Stimulated activated memory B cell treated with anti-CD40 and anti-IgM and Interleukin-4, amounts not matched to agents 10 μg/mL and 1 μg/mL and 100 μg/mL, for 72 hours (primary cell): ENCODE measurements around the gene CTNNA3.

Experiments used
- ATAC-seq: fragments of 150-1000 bp; cut with Tn5 transposase; 2 replicates; pipeline ENCODE4 v1.10.0; 2021
- H3K27ac Mint-ChIP-seq: one replicate; pipeline ENCODE4 v1.8.0; 2022; ENCODE audit warnings: mild to moderate bottlenecking, mixed read lengths
- H3K27me3 Mint-ChIP-seq: one replicate; pipeline ENCODE4 v1.8.0; 2022; ENCODE audit warnings: mixed read lengths
- H3K36me3 Mint-ChIP-seq: one replicate; pipeline ENCODE4 v1.8.0; 2022; ENCODE audit warnings: mixed read lengths
- H3K4me1 Mint-ChIP-seq: one replicate; pipeline ENCODE4 v1.8.0; 2022; ENCODE audit warnings: mixed read lengths
- H3K4me3 Mint-ChIP-seq: one replicate; pipeline ENCODE4 v1.8.0; 2022; ENCODE audit warnings: mild to moderate bottlenecking, moderate library complexity, mixed read lengths
- H3K9me3 Mint-ChIP-seq: one replicate; pipeline ENCODE4 v1.8.0; 2022; ENCODE audit warnings: mixed read lengths

Gene CTNNA3

DNA sequence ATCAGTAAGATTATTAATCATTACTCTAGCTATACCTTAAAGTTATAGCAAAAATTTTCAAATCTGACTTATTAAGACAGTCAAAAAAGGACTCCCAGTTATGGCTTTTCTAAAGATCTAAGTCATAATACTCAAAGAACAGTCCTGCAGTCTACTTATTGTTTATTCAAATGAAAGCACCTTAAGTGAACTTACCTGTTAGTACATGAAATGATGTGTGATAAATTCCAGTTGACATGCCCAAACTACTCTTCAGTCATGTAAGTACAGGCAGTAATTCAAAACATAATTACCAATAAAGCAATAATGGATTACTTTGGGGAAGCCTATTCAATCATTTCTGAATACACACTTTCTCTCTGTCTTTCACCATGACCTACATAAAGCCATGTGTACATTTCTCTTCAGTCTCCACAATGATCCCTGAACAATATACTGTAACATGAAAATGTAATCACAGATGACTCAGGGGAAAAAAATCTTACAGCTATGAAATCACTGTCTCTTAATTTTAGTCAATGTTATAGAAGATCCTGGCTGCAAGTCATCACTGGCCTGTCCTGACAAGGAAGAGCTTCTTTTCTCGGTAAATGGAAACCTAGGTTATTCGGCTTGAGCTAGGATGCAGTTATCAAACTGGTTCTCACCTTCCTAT, 1190.9 kb downstream of the CTNNA3 start:
- H3K4me1 Mint-ChIP-seq, result no peaks in the 10 kb centered on the region
- no peaks in the 10 kb centered on the region for H3K9me3 Mint-ChIP-seq
- H3K36me3 Mint-ChIP-seq, result no peaks in the 10 kb centered on the region
- H3K27ac Mint-ChIP-seq, result no peak overlapping the region
- H3K4me3 Mint-ChIP-seq, result no peak overlapping the region
- no peaks in the 10 kb centered on the region for H3K27me3 Mint-ChIP-seq
- no peak for ATAC-seq

- H3K36me3 Mint-ChIP-seq, result no peaks in the 10 kb centered on the region
- H3K27me3 Mint-ChIP-seq, result no peaks in the 10 kb centered on the region
Measured at GRCh38 chr10:66501356-66501755, 1194.6 kb downstream of the CTNNA3 start.

GRCh38 chr10:66483966-66484365, 1212.0 kb downstream of the CTNNA3 start:
- no peak overlapping the region for H3K27ac Mint-ChIP-seq
- no peaks in the 10 kb centered on the region for H3K36me3 Mint-ChIP-seq

More at GRCh38 chr10:66501356-66501755, 1194.6 kb downstream of the CTNNA3 start:
- Mint-ChIP-seq H3K4me3 (no peak overlapping the region), H3K27ac (no peak overlapping the region), H3K9me3 (no peaks in the 10 kb centered on the region), H3K4me1 (no peaks in the 10 kb centered on the region)
- no peak for ATAC-seq

DNA sequence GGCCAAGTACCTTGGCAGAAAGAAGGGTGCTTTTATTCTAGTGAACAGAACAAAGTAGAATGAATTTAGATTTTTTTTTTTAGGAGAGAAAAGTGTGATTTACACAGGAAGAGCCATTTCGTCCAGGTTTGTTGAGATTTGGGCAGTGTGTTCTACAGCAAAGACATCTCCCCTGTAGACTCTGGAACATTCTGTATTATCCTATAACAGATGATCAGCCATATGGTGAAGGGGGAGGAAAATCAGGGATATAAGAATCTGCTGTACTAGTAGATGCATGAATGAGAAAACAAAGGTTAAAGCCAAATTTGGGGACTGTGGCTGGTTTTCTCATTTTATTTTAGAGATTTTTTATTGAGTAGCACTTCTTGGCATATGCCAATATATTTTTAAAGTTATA, 1223.8 kb downstream of the CTNNA3 start:
- Mint-ChIP-seq H3K4me3 (no peak overlapping the region), H3K27ac (no peak overlapping the region), H3K9me3 (peaks cover 5% of the 10 kb centered on the region), H3K4me1 (no peaks in the 10 kb centered on the region), H3K36me3 (no peaks in the 10 kb centered on the region), H3K27me3 (no peaks in the 10 kb centered on the region)
- no peak for ATAC-seq

More at GRCh38 chr10:66483966-66484365, 1212.0 kb downstream of the CTNNA3 start:
- H3K4me3 Mint-ChIP-seq, result no peak overlapping the region
- ATAC-seq, result no peak
- no peaks in the 10 kb centered on the region for H3K4me1 Mint-ChIP-seq
- no peaks in the 10 kb centered on the region for H3K27me3 Mint-ChIP-seq
- peaks cover 4% of the 10 kb centered on the region for H3K9me3 Mint-ChIP-seq

DNA sequence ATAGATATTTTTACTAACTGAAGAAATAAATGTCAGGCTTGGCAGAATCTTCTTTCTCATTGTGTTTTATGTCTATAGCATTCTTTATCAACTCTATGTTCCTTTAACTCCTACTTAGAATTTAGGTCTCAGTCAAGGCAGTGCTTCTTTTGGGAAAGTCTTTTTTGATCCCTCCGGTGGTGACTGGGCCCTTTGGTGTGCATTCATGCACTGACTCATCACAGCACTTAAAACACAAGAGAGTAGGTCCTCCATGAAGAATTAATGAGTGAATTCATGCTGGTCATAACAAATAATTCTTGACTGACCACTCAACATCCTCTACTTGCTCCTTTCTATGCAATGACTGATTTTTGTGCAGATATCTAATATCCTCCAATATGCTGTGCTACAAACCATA, 1229.0 kb downstream of the CTNNA3 start:
- Mint-ChIP-seq H3K9me3 (peaks cover 5% of the 10 kb centered on the region), H3K27ac (no peak overlapping the region), H3K36me3 (no peaks in the 10 kb centered on the region), H3K4me3 (no peak overlapping the region), H3K4me1 (no peaks in the 10 kb centered on the region), H3K27me3 (no peaks in the 10 kb centered on the region)
- ATAC-seq, result no peak

DNA sequence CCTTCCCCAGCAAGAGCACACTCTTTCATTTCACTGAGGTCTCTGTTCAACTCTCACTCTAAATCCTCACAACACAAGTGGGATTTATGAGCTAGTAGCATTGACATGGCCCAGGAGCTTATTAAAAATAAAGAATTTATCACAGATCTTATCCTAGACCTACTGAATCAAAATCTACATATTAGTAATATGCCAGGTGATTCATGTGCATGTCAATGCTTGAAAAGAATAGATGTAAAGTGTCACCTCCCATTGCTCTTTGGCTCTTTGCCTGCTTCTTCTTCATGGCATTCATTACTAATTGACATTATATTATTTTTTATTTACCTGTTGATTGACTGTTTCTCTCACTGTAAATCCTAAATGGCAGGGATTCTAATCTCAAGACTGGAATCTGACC, 1229.4 kb downstream of the CTNNA3 start:
- no peaks in the 10 kb centered on the region for H3K36me3 Mint-ChIP-seq
- H3K4me1 Mint-ChIP-seq, result no peaks in the 10 kb centered on the region
- peaks cover 5% of the 10 kb centered on the region for H3K9me3 Mint-ChIP-seq
- H3K4me3 Mint-ChIP-seq, result no peak overlapping the region
- no peak overlapping the region for H3K27ac Mint-ChIP-seq
- no peaks in the 10 kb centered on the region for H3K27me3 Mint-ChIP-seq
- ATAC-seq, result no peak

DNA sequence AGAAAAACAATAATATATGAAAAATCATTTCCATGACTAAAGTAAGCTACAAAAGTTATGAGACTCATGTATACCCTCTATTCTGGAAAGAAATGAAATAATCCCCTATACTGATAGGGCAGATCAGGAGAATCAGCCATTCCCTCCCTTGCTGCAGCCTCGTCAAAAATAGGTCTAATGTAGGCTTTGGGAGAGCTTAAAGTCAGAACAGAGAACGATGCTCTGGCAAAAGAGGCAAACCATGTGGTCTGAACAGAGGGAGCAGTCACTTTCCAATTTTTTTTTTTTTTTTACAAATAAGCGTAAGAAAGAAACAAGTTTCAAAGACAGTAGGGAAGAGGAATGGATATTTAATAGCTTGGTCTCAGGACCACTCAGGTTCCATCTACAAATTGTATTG, 1232.4 kb downstream of the CTNNA3 start:
- Mint-ChIP-seq H3K27me3 (no peaks in the 10 kb centered on the region), H3K4me1 (no peaks in the 10 kb centered on the region), H3K36me3 (no peaks in the 10 kb centered on the region), H3K9me3 (peaks cover 10% of the 10 kb centered on the region), H3K27ac (no peak overlapping the region), H3K4me3 (no peak overlapping the region)
- ATAC-seq, result no peak

DNA sequence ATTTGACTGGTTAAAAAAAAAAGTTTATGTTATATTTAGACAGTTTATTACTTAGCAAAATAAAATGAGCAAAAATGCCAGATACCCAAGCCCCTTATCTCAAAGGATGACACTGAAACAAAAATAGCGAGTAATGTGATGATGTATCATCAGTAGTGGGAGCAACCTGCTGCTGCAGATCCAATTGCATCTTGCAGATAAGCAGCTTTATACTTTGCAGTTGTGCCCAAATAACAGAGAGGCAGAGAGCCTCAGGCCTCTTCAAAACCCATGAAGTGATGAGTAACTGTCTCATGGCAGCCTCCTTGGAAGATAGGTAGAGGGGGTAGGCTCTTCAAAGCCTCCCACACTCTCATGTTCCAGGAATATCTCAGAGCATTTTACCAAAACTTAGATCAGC, 1238.4 kb downstream of the CTNNA3 start:
- ATAC-seq, result no peak
- Mint-ChIP-seq H3K9me3 (peaks cover 5% of the 10 kb centered on the region), H3K36me3 (no peaks in the 10 kb centered on the region), H3K27me3 (no peaks in the 10 kb centered on the region), H3K4me3 (no peak overlapping the region), H3K4me1 (no peaks in the 10 kb centered on the region), H3K27ac (no peak overlapping the region)

DNA sequence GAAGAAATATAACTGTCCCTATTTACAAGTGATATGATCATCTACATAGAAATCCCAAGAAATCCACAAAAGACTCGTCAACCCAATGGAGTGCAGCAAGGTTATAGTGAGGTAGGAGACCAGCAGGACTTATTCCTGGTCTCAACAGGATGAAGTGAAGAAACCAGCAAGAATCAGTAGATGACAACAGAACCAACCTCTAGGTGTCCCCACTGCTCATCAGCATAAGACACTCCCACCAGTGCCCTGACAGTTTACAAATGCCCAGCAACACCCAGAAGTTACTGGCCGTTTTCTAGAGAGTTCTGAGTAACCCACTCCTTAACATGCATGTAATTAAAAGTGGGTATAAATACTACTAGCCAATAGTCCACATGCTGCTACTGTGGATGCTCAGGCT, 1240.7 kb downstream of the CTNNA3 start:
- no peaks in the 10 kb centered on the region for H3K4me1 Mint-ChIP-seq
- H3K36me3 Mint-ChIP-seq, result no peaks in the 10 kb centered on the region
- peaks cover 3% of the 10 kb centered on the region for H3K9me3 Mint-ChIP-seq
- H3K27ac Mint-ChIP-seq, result no peak overlapping the region
- no peaks in the 10 kb centered on the region for H3K27me3 Mint-ChIP-seq
- ATAC-seq, result no peak
- no peak overlapping the region for H3K4me3 Mint-ChIP-seq

DNA sequence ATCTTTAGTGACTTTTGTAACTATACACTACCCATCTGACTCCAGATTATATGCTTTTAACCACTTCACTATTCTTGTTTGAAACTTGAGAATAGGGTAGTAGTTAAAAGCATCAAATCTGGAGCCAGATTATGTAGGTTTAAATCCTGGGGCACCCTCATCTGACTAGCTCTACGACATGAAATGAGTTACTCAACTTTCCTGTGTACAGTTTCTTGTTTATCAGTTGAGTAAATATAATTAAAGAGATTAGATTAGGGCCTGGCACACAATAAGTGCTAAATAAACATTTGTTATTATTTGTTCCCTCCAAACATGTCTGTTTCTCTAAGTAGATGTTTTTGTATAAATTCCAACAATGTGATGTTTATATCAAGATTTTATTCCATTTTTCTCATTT, 1255.4 kb downstream of the CTNNA3 start:
- no peak overlapping the region for H3K4me3 Mint-ChIP-seq
- H3K27me3 Mint-ChIP-seq, result no peaks in the 10 kb centered on the region
- H3K4me1 Mint-ChIP-seq, result no peaks in the 10 kb centered on the region
- ATAC-seq, result no peak
- no peak overlapping the region for H3K27ac Mint-ChIP-seq
- no peaks in the 10 kb centered on the region for H3K36me3 Mint-ChIP-seq
- H3K9me3 Mint-ChIP-seq, result peaks cover 14% of the 10 kb centered on the region

GRCh38 chr10:66414943-66415342, 1281.1 kb downstream of the CTNNA3 start:
- no peaks in the 10 kb centered on the region for H3K36me3 Mint-ChIP-seq
- H3K9me3 Mint-ChIP-seq, result peaks cover 22% of the 10 kb centered on the region
- no peaks in the 10 kb centered on the region for H3K27me3 Mint-ChIP-seq
- ATAC-seq, result peak; percentile 45
- H3K27ac Mint-ChIP-seq, result no peak overlapping the region
- no peak overlapping the region for H3K4me3 Mint-ChIP-seq
- H3K4me1 Mint-ChIP-seq, result no peaks in the 10 kb centered on the region

- peaks cover 3% of the 10 kb centered on the region for H3K9me3 Mint-ChIP-seq
- no peak overlapping the region for H3K4me3 Mint-ChIP-seq
- H3K27ac Mint-ChIP-seq, result no peak overlapping the region
- ATAC-seq, result no peak
- no peaks in the 10 kb centered on the region for H3K4me1 Mint-ChIP-seq
- H3K27me3 Mint-ChIP-seq, result no peaks in the 10 kb centered on the region
- no peaks in the 10 kb centered on the region for H3K36me3 Mint-ChIP-seq
Measured at GRCh38 chr10:66405566-66405965, 1290.4 kb downstream of the CTNNA3 start.

GRCh38 chr10:66398669-66399068, 1297.3 kb downstream of the CTNNA3 start:
- Mint-ChIP-seq H3K36me3 (no peaks in the 10 kb centered on the region), H3K27me3 (no peaks in the 10 kb centered on the region), H3K4me1 (no peaks in the 10 kb centered on the region), H3K4me3 (no peak overlapping the region), H3K9me3 (peaks cover 2% of the 10 kb centered on the region), H3K27ac (no peak overlapping the region)
- ATAC-seq, result no peak

DNA sequence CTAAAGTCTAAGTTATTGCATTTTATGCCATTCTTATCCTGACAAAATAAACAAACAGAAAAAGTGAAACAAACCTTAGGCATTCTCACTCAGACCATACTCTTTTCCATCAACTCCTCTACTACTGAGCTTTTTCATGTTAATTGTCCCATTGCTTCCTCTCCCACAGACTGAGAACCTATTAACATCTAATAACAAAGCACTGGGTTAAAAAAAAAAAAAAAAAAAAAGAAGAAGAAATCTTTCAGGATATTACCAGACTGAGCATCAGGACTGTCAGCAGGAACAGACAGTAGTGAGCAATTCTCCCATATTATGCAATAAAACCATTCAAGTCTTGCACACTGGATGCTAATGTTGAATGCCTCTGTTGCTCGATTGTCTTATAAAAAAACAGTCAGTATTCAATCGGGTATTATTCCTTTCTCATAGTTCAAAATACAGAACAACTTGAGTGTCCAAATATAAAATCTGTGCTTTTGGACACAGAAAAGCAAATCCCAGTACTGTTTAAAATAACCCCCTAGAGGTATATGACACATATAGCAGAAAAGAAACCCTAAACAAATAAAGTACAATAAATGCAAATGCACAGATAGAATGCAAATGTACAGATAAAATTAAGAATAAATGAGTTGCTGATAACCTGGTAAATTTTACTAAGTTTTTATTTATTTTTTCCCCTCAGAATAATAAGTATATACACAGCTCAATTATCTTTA, 1301.5 kb downstream of the CTNNA3 start:
- no peak overlapping the region for H3K4me3 Mint-ChIP-seq
- no peaks in the 10 kb centered on the region for H3K36me3 Mint-ChIP-seq
- ATAC-seq, result no peak
- H3K9me3 Mint-ChIP-seq, result peaks cover 2% of the 10 kb centered on the region
- H3K27me3 Mint-ChIP-seq, result no peaks in the 10 kb centered on the region
- no peaks in the 10 kb centered on the region for H3K4me1 Mint-ChIP-seq
- H3K27ac Mint-ChIP-seq, result no peak overlapping the region

DNA sequence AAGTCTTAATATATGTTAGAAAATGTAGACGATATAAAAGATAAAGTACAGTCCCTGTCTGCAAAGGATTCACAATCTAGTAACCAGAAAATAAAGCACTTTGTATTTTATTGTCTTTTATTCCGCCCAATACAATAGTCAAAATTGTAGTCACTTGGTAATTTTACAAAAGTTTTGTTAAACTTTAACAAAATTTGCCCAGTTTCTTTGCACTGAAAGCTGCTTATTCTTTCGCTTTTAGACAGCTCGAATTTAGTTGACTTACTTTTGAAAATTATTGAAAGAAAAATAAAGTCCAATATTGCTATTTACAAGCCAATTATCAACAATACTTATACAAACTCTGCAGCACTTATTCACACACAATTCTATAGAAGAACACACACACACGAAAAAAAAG, 1305.1 kb downstream of the CTNNA3 start:
- H3K9me3 Mint-ChIP-seq, result peaks cover 8% of the 10 kb centered on the region

DNA sequence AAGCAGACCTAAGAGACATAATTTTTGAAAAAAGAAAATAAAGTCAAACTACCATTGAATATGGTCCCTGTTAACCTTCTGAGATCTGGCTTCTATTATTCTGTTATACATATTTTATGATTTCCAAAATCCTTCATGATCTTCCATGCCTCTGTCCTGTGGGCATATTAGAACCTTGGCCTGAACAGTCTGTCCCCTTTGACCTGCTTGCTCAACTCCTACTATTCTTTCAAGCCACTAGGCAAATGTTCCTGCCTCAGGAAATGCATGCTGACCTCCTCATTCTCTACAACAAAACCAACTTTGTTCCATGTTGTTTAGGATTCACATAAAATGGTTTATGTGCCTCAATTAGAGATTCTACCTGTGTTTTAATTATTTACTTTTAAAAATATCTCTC, 1315.0 kb downstream of the CTNNA3 start:
- no peaks in the 10 kb centered on the region for H3K36me3 Mint-ChIP-seq

More for the DNA sequence above, 1305.1 kb downstream of the CTNNA3 start:
- Mint-ChIP-seq H3K36me3 (no peaks in the 10 kb centered on the region), H3K4me1 (no peaks in the 10 kb centered on the region), H3K4me3 (no peak overlapping the region), H3K27ac (no peak overlapping the region), H3K27me3 (no peaks in the 10 kb centered on the region)
- no peak for ATAC-seq

More for the DNA sequence above, 1315.0 kb downstream of the CTNNA3 start:
- Mint-ChIP-seq H3K27me3 (no peaks in the 10 kb centered on the region), H3K4me1 (no peaks in the 10 kb centered on the region), H3K27ac (no peak overlapping the region), H3K9me3 (peaks cover 2% of the 10 kb centered on the region), H3K4me3 (no peak overlapping the region)
- ATAC-seq, result no peak
